ENCODE measurements around the gene NRP1. TPM values are rescaled to one million over a fixed set of nuclear protein-coding genes. Genes with fewer than 3 reads are reported as not detected.

Gene NRP1
- total RNA-seq, 1 donor from 2014 or later: 122 TPM

DNA sequence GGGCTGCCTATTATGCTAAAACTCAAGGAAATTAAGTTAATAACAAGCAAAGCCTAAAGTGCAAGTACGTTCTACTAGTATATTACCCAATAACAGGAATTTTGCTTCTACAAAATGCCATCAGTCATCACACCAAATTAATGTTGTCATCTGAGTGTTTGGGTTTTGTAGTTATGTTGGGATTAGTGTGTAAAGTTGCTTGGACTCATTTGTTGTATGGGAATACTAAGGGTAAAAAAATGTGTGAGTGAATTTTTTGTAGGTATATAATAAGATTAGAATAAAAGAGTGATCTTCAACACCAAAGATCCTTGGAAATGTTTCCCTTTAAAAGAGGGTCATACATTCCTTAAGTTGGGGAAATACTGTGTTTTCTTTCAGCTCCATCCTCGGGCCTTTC is 38.6 kb downstream of the NRP1 start:
- no peaks in the 10 kb centered on the region for H3K9me3 ChIP-seq
- no peak overlapping the region for H3K4me3 ChIP-seq
- no peaks in the 10 kb centered on the region for H3K36me3 ChIP-seq
- TF ChIP-seq, protein P1, sequence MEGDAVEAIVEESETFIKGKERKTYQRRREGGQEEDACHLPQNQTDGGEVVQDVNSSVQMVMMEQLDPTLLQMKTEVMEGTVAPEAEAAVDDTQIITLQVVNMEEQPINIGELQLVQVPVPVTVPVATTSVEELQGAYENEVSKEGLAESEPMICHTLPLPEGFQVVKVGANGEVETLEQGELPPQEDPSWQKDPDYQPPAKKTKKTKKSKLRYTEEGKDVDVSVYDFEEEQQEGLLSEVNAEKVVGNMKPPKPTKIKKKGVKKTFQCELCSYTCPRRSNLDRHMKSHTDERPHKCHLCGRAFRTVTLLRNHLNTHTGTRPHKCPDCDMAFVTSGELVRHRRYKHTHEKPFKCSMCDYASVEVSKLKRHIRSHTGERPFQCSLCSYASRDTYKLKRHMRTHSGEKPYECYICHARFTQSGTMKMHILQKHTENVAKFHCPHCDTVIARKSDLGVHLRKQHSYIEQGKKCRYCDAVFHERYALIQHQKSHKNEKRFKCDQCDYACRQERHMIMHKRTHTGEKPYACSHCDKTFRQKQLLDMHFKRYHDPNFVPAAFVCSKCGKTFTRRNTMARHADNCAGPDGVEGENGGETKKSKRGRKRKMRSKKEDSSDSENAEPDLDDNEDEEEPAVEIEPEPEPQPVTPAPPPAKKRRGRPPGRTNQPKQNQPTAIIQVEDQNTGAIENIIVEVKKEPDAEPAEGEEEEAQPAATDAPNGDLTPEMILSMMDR (IDR thresholded peaks at IDR 0.05): no peak
- H3K4me1 ChIP-seq: peaks cover 4 to 41% of the 10 kb centered on the region in 2 donors
- DNase-seq (ENCODE audit: low spot score in 2 of 2): no peak
- H3K27ac ChIP-seq: peak overlapping the region; percentile 66 to 67
- intact Hi-C loops (cut with DNase I): no loop called here
- H3K27me3 ChIP-seq: no peaks in the 10 kb centered on the region

DNA sequence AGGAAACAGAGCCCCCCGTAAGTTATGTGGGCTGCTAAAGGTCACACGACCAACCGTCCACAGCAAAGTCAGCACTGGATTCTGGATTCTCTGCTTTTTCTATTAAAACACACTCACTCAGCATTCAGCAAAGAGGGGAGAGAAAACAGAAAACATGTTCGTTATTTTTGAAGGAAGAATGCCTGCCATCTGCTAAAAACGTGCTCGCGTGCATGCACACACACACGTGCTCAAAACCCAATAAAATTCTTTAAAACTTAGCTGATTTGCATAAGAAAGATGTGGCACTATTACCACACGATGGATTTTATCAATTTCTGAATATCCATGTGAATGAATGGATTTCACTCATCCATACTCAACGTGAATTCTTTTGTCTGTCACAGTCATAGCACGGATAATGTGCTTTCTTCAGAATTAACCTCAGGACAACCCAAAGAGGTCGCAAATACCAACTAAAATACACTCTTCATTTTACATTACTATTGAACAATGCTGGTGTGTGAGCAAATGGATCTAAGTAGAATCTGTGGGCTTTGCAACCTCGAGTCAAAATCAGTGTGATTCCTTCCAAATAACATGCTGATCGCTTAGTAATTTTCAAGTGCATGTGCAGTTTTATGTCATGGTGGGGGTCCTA is 40.8 kb downstream of the NRP1 start:
- Histone ChIP-seq H3K4me3 (no peak overlapping the region), H3K36me3 (no peaks in the 10 kb centered on the region), H3K27ac (peak overlapping the region; percentile 44 to 68), H3K27me3 (no peaks in the 10 kb centered on the region), H3K4me1 (peaks cover 6 to 41% of the 10 kb centered on the region in 2 donors), H3K9me3 (no peaks in the 10 kb centered on the region)
- TF ChIP-seq, protein P1 (IDR thresholded peaks at IDR 0.05): no peak
- intact Hi-C loops (cut with DNase I): no loop called here
- no peak for DNase-seq (ENCODE audit: low spot score in 2 of 2)

DNA sequence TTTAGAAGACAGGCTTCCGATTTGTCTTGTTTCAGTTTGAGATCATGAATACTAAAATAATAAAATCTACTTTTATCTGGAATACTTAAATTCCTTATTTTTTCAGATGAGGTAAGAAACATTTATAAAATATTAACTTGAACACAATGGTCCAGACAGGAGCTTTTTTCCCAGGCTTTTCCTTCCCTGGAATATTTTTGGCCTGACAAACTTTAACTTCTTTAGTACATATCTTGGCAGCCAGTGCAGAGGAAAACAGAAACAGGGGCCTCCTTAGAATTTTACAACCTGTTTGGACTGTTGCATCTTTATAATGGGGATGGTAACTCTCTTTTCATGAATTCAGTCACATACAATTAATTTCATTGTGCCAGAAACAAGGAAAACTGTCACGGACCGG is 41.4 kb downstream of the NRP1 start:
- TF ChIP-seq, protein P1 (IDR thresholded peaks at IDR 0.05): no peak
- Histone ChIP-seq H3K36me3 (no peaks in the 10 kb centered on the region), H3K4me3 (no peak overlapping the region), H3K27ac (peak overlapping the region; percentile 44 to 68), H3K27me3 (no peaks in the 10 kb centered on the region), H3K9me3 (no peaks in the 10 kb centered on the region), H3K4me1 (peaks cover 11 to 44% of the 10 kb centered on the region in 2 donors)
- intact Hi-C loops (cut with DNase I): no loop called here
- no peak for DNase-seq (ENCODE audit: low spot score in 2 of 2)

DNA sequence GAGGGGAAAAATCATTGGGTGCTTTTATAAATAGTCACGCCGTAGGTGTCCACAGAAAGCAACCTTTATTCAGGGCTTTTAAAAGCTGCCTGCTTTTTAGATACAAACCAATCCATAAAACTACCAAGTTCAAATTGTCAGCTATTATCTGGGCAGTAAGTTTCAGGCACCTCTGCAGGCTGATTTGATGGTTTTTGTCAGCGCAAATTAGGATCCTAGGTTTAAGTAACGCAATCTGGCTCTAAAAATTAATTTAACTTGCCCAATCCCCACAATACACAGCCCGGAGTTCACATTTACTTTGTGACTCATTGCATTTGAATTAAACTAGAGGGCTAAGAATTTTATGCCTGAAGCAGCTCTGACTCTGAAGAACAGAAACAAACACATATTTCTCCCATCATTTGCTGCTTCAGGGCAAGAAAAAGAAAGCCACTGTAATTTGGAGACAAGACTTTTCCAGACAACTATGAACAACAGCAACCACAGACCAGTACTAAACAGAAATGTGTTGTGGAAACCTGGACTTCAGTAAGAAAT is 43.3 kb downstream of the NRP1 start:
- Histone ChIP-seq H3K36me3 (no peaks in the 10 kb centered on the region), H3K4me3 (peak overlapping the region in 1 of 2 donors; percentile 5), H3K27ac (peak overlapping the region; percentile 44 to 68), H3K27me3 (no peaks in the 10 kb centered on the region), H3K9me3 (no peaks in the 10 kb centered on the region), H3K4me1 (peaks cover 13 to 48% of the 10 kb centered on the region in 2 donors)
- intact Hi-C loops (cut with DNase I): no loop called here
- DNase-seq (ENCODE audit: low spot score in 2 of 2): no peak
- TF ChIP-seq, protein P1 (IDR thresholded peaks at IDR 0.05): no peak

DNA sequence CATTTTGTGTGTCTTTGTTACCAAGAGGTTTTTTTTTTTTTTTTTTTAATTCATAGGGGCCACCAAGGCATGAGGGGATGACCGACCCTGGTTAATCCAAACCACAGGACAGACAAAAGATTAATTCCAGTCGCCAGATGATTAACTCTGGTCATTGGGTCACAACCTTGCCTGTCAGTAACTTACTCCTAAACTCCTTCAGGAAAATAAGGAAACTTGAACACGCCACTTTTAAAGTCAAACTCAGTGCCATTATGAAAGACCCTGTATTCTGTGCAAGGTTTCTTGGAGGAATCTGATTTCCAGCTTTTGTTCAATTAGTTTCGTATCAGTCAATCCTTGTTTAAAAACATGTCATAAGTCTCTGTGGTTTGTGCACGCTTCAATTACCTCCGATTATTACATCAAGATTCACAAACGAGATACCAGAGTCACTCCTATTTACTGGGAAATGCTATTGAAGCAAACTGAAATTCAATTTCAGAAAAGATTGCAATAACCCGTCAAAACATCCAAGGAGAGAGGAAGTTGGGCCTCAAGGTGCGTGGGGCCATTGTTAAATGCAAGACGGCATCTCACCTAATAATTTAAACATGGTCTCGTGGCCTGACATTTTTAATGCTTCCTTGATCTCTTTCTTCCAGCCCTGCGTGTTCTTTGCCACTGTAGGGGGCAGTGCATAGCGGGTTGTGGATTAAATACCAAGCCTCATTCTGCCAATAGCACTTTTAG is 44.0 kb downstream of the NRP1 start:
- Histone ChIP-seq H3K27ac (peak overlapping the region; percentile 44 to 68), H3K9me3 (no peaks in the 10 kb centered on the region), H3K4me1 (peaks cover 10 to 54% of the 10 kb centered on the region in 2 donors), H3K4me3 (no peak overlapping the region), H3K27me3 (no peaks in the 10 kb centered on the region), H3K36me3 (no peaks in the 10 kb centered on the region)
- DNase-seq (ENCODE audit: low spot score in 2 of 2): no peak
- TF ChIP-seq, protein P1 (IDR thresholded peaks at IDR 0.05): no peak
- intact Hi-C loops (cut with DNase I): no loop called here
